Measurements from ENCODE around the gene CCSER2.
A peak's percentile ranks its signal among the peaks of the same experiment; 100 is the strongest.
"Not testable (repeated sequence)": the region's sequence is repeated elsewhere in the genome, so short reads cannot be mapped to it uniquely, and the experiment has no call there.

CCSER2 gene

GRCh38 chr10:84469470-84469869 is 141.1 kb downstream of the CCSER2 start:
- H3K9ac ChIP-seq (ENCODE audit: low read depth, low read length) = no peak overlapping the region
- H3K4me2 ChIP-seq (ENCODE audit: low read length) = no peak overlapping the region
- H3K4me3 ChIP-seq (ENCODE audit: low read length) = no peak overlapping the region
- no peaks in the 10 kb centered on the region for H3K9me3 ChIP-seq (replicated peaks; ENCODE audit: low read length)
- no peaks in the 10 kb centered on the region for H3K27me3 ChIP-seq (ENCODE audit: control insufficient read depth, insufficient read depth, low read length)
- peaks cover 7% of the 10 kb centered on the region for H3K4me1 ChIP-seq (ENCODE audit: control insufficient read depth, insufficient read depth, low read length)
- H3K36me3 ChIP-seq (ENCODE audit: insufficient read depth, low read length) = peaks cover 16% of the 10 kb centered on the region

- H3K36me3 ChIP-seq (ENCODE audit: insufficient read depth, low read length) = peaks cover 14% of the 10 kb centered on the region
- H3K9ac ChIP-seq (ENCODE audit: low read depth, low read length) = no peak overlapping the region
- no peaks in the 10 kb centered on the region for H3K27me3 ChIP-seq (ENCODE audit: control insufficient read depth, insufficient read depth, low read length)
- H3K4me2 ChIP-seq (ENCODE audit: low read length) = no peak overlapping the region
- peaks cover 12% of the 10 kb centered on the region for H3K4me1 ChIP-seq (ENCODE audit: control insufficient read depth, insufficient read depth, low read length)
- H3K9me3 ChIP-seq (replicated peaks; ENCODE audit: low read length) = no peaks in the 10 kb centered on the region
- H3K4me3 ChIP-seq (ENCODE audit: low read length) = no peak overlapping the region
Measured at GRCh38 chr10:84473136-84473535, 144.7 kb downstream of the CCSER2 start.

- Histone ChIP-seq H3K4me2 (ENCODE audit: low read length) (no peak overlapping the region), H3K4me1 (ENCODE audit: control insufficient read depth, insufficient read depth, low read length) (peaks cover 6% of the 10 kb centered on the region), H3K9me3 (replicated peaks; ENCODE audit: low read length) (no peaks in the 10 kb centered on the region), H3K27me3 (ENCODE audit: control insufficient read depth, insufficient read depth, low read length) (no peaks in the 10 kb centered on the region), H3K4me3 (ENCODE audit: low read length) (no peak overlapping the region), H3K9ac (ENCODE audit: low read depth, low read length) (no peak overlapping the region), H3K36me3 (ENCODE audit: insufficient read depth, low read length) (peaks cover 6% of the 10 kb centered on the region)
Measured at GRCh38 chr10:84477398-84478128, 149.2 kb downstream of the CCSER2 start.

- Histone ChIP-seq H3K9me3 (replicated peaks; ENCODE audit: low read length) (no peaks in the 10 kb centered on the region), H3K4me2 (ENCODE audit: low read length) (no peak overlapping the region)
Measured at GRCh38 chr10:84478151-84478550, 149.8 kb downstream of the CCSER2 start.

GRCh38 chr10:84478679-84479078 is 150.3 kb downstream of the CCSER2 start:
- peaks cover 6% of the 10 kb centered on the region for H3K4me1 ChIP-seq (ENCODE audit: control insufficient read depth, insufficient read depth, low read length)
- no peak overlapping the region for H3K4me3 ChIP-seq (ENCODE audit: low read length)
- H3K4me2 ChIP-seq (ENCODE audit: low read length) = no peak overlapping the region
- no peaks in the 10 kb centered on the region for H3K9me3 ChIP-seq (replicated peaks; ENCODE audit: low read length)
- no peak overlapping the region for H3K9ac ChIP-seq (ENCODE audit: low read depth, low read length)
- no peaks in the 10 kb centered on the region for H3K27me3 ChIP-seq (ENCODE audit: control insufficient read depth, insufficient read depth, low read length)
- H3K36me3 ChIP-seq (ENCODE audit: insufficient read depth, low read length) = peaks cover 6% of the 10 kb centered on the region

More at GRCh38 chr10:84478151-84478550, 149.8 kb downstream of the CCSER2 start:
- peaks cover 6% of the 10 kb centered on the region for H3K36me3 ChIP-seq (ENCODE audit: insufficient read depth, low read length)
- no peak overlapping the region for H3K4me3 ChIP-seq (ENCODE audit: low read length)
- H3K27me3 ChIP-seq (ENCODE audit: control insufficient read depth, insufficient read depth, low read length) = no peaks in the 10 kb centered on the region
- H3K9ac ChIP-seq (ENCODE audit: low read depth, low read length) = no peak overlapping the region
- peaks cover 6% of the 10 kb centered on the region for H3K4me1 ChIP-seq (ENCODE audit: control insufficient read depth, insufficient read depth, low read length)

- no peaks in the 10 kb centered on the region for H3K27me3 ChIP-seq (ENCODE audit: control insufficient read depth, insufficient read depth, low read length)
- H3K4me2 ChIP-seq (ENCODE audit: low read length) = no peak overlapping the region
Measured at GRCh38 chr10:84484541-84484940, 156.2 kb downstream of the CCSER2 start.

GRCh38 chr10:84493361-84493760 is 165.0 kb downstream of the CCSER2 start:
- H3K4me1 ChIP-seq (ENCODE audit: control insufficient read depth, insufficient read depth, low read length) = peaks cover 21% of the 10 kb centered on the region
- H3K27me3 ChIP-seq (ENCODE audit: control insufficient read depth, insufficient read depth, low read length) = no peaks in the 10 kb centered on the region
- H3K4me3 ChIP-seq (ENCODE audit: low read length) = no peak overlapping the region
- no peak overlapping the region for H3K4me2 ChIP-seq (ENCODE audit: low read length)
- H3K9ac ChIP-seq (ENCODE audit: low read depth, low read length) = no peak overlapping the region
- H3K9me3 ChIP-seq (replicated peaks; ENCODE audit: low read length) = no peaks in the 10 kb centered on the region
- no peaks in the 10 kb centered on the region for H3K36me3 ChIP-seq (ENCODE audit: insufficient read depth, low read length)

More at GRCh38 chr10:84484541-84484940, 156.2 kb downstream of the CCSER2 start:
- no peaks in the 10 kb centered on the region for H3K36me3 ChIP-seq (ENCODE audit: insufficient read depth, low read length)
- no peaks in the 10 kb centered on the region for H3K4me1 ChIP-seq (ENCODE audit: control insufficient read depth, insufficient read depth, low read length)
- H3K9ac ChIP-seq (ENCODE audit: low read depth, low read length) = no peak overlapping the region
- H3K4me3 ChIP-seq (ENCODE audit: low read length) = no peak overlapping the region
- no peaks in the 10 kb centered on the region for H3K9me3 ChIP-seq (replicated peaks; ENCODE audit: low read length)

- H3K9ac ChIP-seq (ENCODE audit: low read depth, low read length) = no peak overlapping the region
- no peaks in the 10 kb centered on the region for H3K36me3 ChIP-seq (ENCODE audit: insufficient read depth, low read length)
- no peaks in the 10 kb centered on the region for H3K27me3 ChIP-seq (ENCODE audit: control insufficient read depth, insufficient read depth, low read length)
- H3K9me3 ChIP-seq (replicated peaks; ENCODE audit: low read length) = no peaks in the 10 kb centered on the region
- H3K4me3 ChIP-seq (ENCODE audit: low read length) = no peak overlapping the region
- peaks cover 21% of the 10 kb centered on the region for H3K4me1 ChIP-seq (ENCODE audit: control insufficient read depth, insufficient read depth, low read length)
- H3K4me2 ChIP-seq (ENCODE audit: low read length) = peak overlapping the region; percentile 50
Measured at GRCh38 chr10:84493951-84494848, 165.8 kb downstream of the CCSER2 start.

GRCh38 chr10:84494849-84495180 is 166.4 kb downstream of the CCSER2 start:
- no peaks in the 10 kb centered on the region for H3K9me3 ChIP-seq (replicated peaks; ENCODE audit: low read length)
- H3K4me1 ChIP-seq (ENCODE audit: control insufficient read depth, insufficient read depth, low read length) = peaks cover 21% of the 10 kb centered on the region
- H3K4me3 ChIP-seq (ENCODE audit: low read length) = no peak overlapping the region
- peak overlapping the region; percentile 50 for H3K4me2 ChIP-seq (ENCODE audit: low read length)
- H3K36me3 ChIP-seq (ENCODE audit: insufficient read depth, low read length) = no peaks in the 10 kb centered on the region
- no peak overlapping the region for H3K9ac ChIP-seq (ENCODE audit: low read depth, low read length)
- no peaks in the 10 kb centered on the region for H3K27me3 ChIP-seq (ENCODE audit: control insufficient read depth, insufficient read depth, low read length)

GRCh38 chr10:84497978-84498377 is 169.6 kb downstream of the CCSER2 start:
- H3K9me3 ChIP-seq (replicated peaks; ENCODE audit: low read length) = no peaks in the 10 kb centered on the region

GRCh38 chr10:84499039-84499438 is 170.7 kb downstream of the CCSER2 start:
- not testable (repeated sequence) for H3K9ac ChIP-seq (ENCODE audit: low read depth, low read length); H3K36me3 ChIP-seq (ENCODE audit: insufficient read depth, low read length); H3K27me3 ChIP-seq (ENCODE audit: control insufficient read depth, insufficient read depth, low read length); H3K9me3 ChIP-seq (replicated peaks; ENCODE audit: low read length); H3K4me3 ChIP-seq (ENCODE audit: low read length); H3K4me2 ChIP-seq (ENCODE audit: low read length)
- peaks cover 15% of the 10 kb centered on the region for H3K4me1 ChIP-seq (ENCODE audit: control insufficient read depth, insufficient read depth, low read length)

More at GRCh38 chr10:84497978-84498377, 169.6 kb downstream of the CCSER2 start:
- Histone ChIP-seq H3K36me3 (ENCODE audit: insufficient read depth, low read length) (peaks cover 3% of the 10 kb centered on the region), H3K4me2 (ENCODE audit: low read length) (no peak overlapping the region), H3K4me1 (ENCODE audit: control insufficient read depth, insufficient read depth, low read length) (peaks cover 21% of the 10 kb centered on the region), H3K27me3 (ENCODE audit: control insufficient read depth, insufficient read depth, low read length) (no peaks in the 10 kb centered on the region), H3K4me3 (ENCODE audit: low read length) (no peak overlapping the region), H3K9ac (ENCODE audit: low read depth, low read length) (no peak overlapping the region)
